ENCODE results near the gene ICE2. TPM values are rescaled to one million over a fixed set of nuclear protein-coding genes. Genes with fewer than 3 reads are reported as not detected.
A peak's percentile ranks its signal among the peaks of the same experiment; 100 is the strongest.

Gene ICE2
- total RNA-seq, 5 donors from 2014 or later (not counting 1 experiment from before 2014, with no cell fraction given): 47.4 to 68.7 (median 52.4) TPM

GRCh38 chr15:60518511-60518910, 39.6 kb upstream of the ICE2 start:
- ATAC-seq (replicated peaks in 1 of 4) (no peak), DNase-seq (no peak)
- H3K4me3 ChIP-seq (ENCODE audit: control insufficient read depth in 1 of 2, extremely low read depth in 1 of 2, low read length in 1 of 2): no peak overlapping the region
- 92% methylated on average over 4 of the region's 8 CpGs for WGBS (ENCODE audit: insufficient coverage)
- no peaks in the 10 kb centered on the region for H3K9me3 Mint-ChIP-seq
- no peaks in the 10 kb centered on the region for H3K27me3 Mint-ChIP-seq
- peaks cover 39 to 62% (median 57%) of the 10 kb centered on the region in 3 donors for H3K4me1 Mint-ChIP-seq
- no peaks in the 10 kb centered on the region for H3K9me3 ChIP-seq
- no peaks in the 10 kb centered on the region for H3K27me3 ChIP-seq (replicated peaks in 1 of 2; ENCODE audit: control insufficient read depth in 2 of 2, extremely low read depth in 1 of 2, insufficient read depth in 2 of 2, low read length in 1 of 2)
- CTCF ChIA-PET: interaction anchor here in 1 of 2 donors (2.4 kb wide), 1 partner anchor 10 kb away, joined by 9 read pairs; no protein-coding TSS in a partner anchor
- POLR2A ChIA-PET: interaction anchor here in 1 of 2 donors (1.0 kb wide), 1 partner anchor 18 kb away, joined by 3 read pairs; no protein-coding TSS in a partner anchor
- peaks cover 4 to 7% of the 10 kb centered on the region in 2 experiments for H3K4me1 ChIP-seq (ENCODE audit: control insufficient read depth in 1 of 2, extremely low read depth in 1 of 2, insufficient read depth in 2 of 2, low read length in 2 of 2)
- peak overlapping the region; percentile 60 to 69 for H3K27ac Mint-ChIP-seq
- peaks cover 52% of the 10 kb centered on the region for H3K36me3 Mint-ChIP-seq
- no peak overlapping the region for H3K27ac ChIP-seq (ENCODE audit: low read length)
- peaks cover 0 to 44% of the 10 kb centered on the region in 2 donors for H3K36me3 ChIP-seq (ENCODE audit: control insufficient read depth in 2 of 2, extremely low read depth in 1 of 2, insufficient read depth in 1 of 2, low read length in 1 of 2)
- H3K4me3 Mint-ChIP-seq: no peak overlapping the region

GRCh38 chr15:60514261-60514881, 35.4 kb upstream of the ICE2 start:
- Histone ChIP-seq H3K9me3 (no peaks in the 10 kb centered on the region), H3K27me3 (replicated peaks in 1 of 2; ENCODE audit: control insufficient read depth in 2 of 2, extremely low read depth in 1 of 2, insufficient read depth in 2 of 2, low read length in 1 of 2) (no peaks in the 10 kb centered on the region), H3K27ac (ENCODE audit: low read length) (no peak overlapping the region), H3K4me1 (ENCODE audit: control insufficient read depth in 1 of 2, extremely low read depth in 1 of 2, insufficient read depth in 2 of 2, low read length in 2 of 2) (peaks cover 0 to 15% of the 10 kb centered on the region in 2 experiments), H3K36me3 (ENCODE audit: control insufficient read depth in 2 of 2, extremely low read depth in 1 of 2, insufficient read depth in 1 of 2, low read length in 1 of 2) (peaks cover 4 to 75% of the 10 kb centered on the region in 2 donors), H3K4me3 (ENCODE audit: control insufficient read depth in 1 of 2, extremely low read depth in 1 of 2, low read length in 1 of 2) (no peak overlapping the region)
- H3K36me3 Mint-ChIP-seq: peaks cover 53% of the 10 kb centered on the region
- 92% methylated on average over 10 of the region's 12 CpGs for WGBS (ENCODE audit: insufficient coverage)
- DNase-seq (no peak), ATAC-seq (replicated peaks in 1 of 4) (no peak)
- H3K27me3 Mint-ChIP-seq: no peaks in the 10 kb centered on the region
- ChIA-PET CTCF (interaction anchor here in 1 of 2 donors (1.1 kb wide), 1 partner anchor 12 kb away, joined by 3 read pairs; no protein-coding TSS in a partner anchor), POLR2A (no interaction called here)
- H3K4me1 Mint-ChIP-seq: peaks cover 54 to 66% (median 64%) of the 10 kb centered on the region in 3 donors
- peak overlapping the region in 1 of 2 donors; percentile 16 for H3K27ac Mint-ChIP-seq
- H3K4me3 Mint-ChIP-seq: no peak overlapping the region
- no peaks in the 10 kb centered on the region for H3K9me3 Mint-ChIP-seq

GRCh38 chr15:60513676-60514075, 34.7 kb upstream of the ICE2 start:
- no peak overlapping the region for H3K4me3 ChIP-seq (ENCODE audit: control insufficient read depth in 1 of 2, extremely low read depth in 1 of 2, low read length in 1 of 2)
- no peaks in the 10 kb centered on the region for H3K9me3 ChIP-seq
- peaks cover 53 to 70% (median 67%) of the 10 kb centered on the region in 3 donors for H3K4me1 Mint-ChIP-seq
- ChIA-PET CTCF (interaction anchor here in 1 of 2 donors (1.1 kb wide), 1 partner anchor 12 kb away, joined by 3 read pairs; no protein-coding TSS in a partner anchor), POLR2A (no interaction called here)
- H3K27me3 Mint-ChIP-seq: no peaks in the 10 kb centered on the region
- H3K9me3 Mint-ChIP-seq: no peaks in the 10 kb centered on the region
- peaks cover 4 to 73% of the 10 kb centered on the region in 2 donors for H3K36me3 ChIP-seq (ENCODE audit: control insufficient read depth in 2 of 2, extremely low read depth in 1 of 2, insufficient read depth in 1 of 2, low read length in 1 of 2)
- no CpG with 5 or more reads among the region's 7 CpGs for WGBS (ENCODE audit: insufficient coverage)
- no peak overlapping the region for H3K4me3 Mint-ChIP-seq
- H3K27me3 ChIP-seq (replicated peaks in 1 of 2; ENCODE audit: control insufficient read depth in 2 of 2, extremely low read depth in 1 of 2, insufficient read depth in 2 of 2, low read length in 1 of 2): no peaks in the 10 kb centered on the region
- DNase-seq: no peak
- H3K4me1 ChIP-seq (ENCODE audit: control insufficient read depth in 1 of 2, extremely low read depth in 1 of 2, insufficient read depth in 2 of 2, low read length in 2 of 2): peaks cover 0 to 15% of the 10 kb centered on the region in 2 experiments
- H3K27ac Mint-ChIP-seq: peak overlapping the region in 1 of 2 donors; percentile 17
- H3K36me3 Mint-ChIP-seq: peaks cover 53% of the 10 kb centered on the region
- no peak overlapping the region for H3K27ac ChIP-seq (ENCODE audit: low read length)
- no peak for ATAC-seq (replicated peaks in 1 of 4)

GRCh38 chr15:60512937-60513336, 34.0 kb upstream of the ICE2 start:
- H3K4me3 ChIP-seq (ENCODE audit: control insufficient read depth in 1 of 2, extremely low read depth in 1 of 2, low read length in 1 of 2): no peak overlapping the region
- H3K36me3 ChIP-seq (ENCODE audit: control insufficient read depth in 2 of 2, extremely low read depth in 1 of 2, insufficient read depth in 1 of 2, low read length in 1 of 2): peaks cover 4 to 71% of the 10 kb centered on the region in 2 donors
- no peaks in the 10 kb centered on the region for H3K27me3 ChIP-seq (replicated peaks in 1 of 2; ENCODE audit: control insufficient read depth in 2 of 2, extremely low read depth in 1 of 2, insufficient read depth in 2 of 2, low read length in 1 of 2)
- H3K9me3 ChIP-seq: no peaks in the 10 kb centered on the region
- H3K4me1 ChIP-seq (ENCODE audit: control insufficient read depth in 1 of 2, extremely low read depth in 1 of 2, insufficient read depth in 2 of 2, low read length in 2 of 2): peaks cover 0 to 18% of the 10 kb centered on the region in 2 experiments
- H3K36me3 Mint-ChIP-seq: peaks cover 48% of the 10 kb centered on the region
- DNase-seq: no peak
- no peaks in the 10 kb centered on the region for H3K27me3 Mint-ChIP-seq
- no peaks in the 10 kb centered on the region for H3K9me3 Mint-ChIP-seq
- WGBS (ENCODE audit: insufficient coverage): 88% methylated on average over 2 of the region's 4 CpGs
- POLR2A ChIA-PET: interaction anchor here (0.6 kb wide), 2 partner anchors 16 to 64 kb away, joined by 3 read pairs; no protein-coding TSS in a partner anchor
- peak overlapping the region; percentile 55 to 73 for H3K27ac Mint-ChIP-seq
- H3K4me1 Mint-ChIP-seq: peaks cover 52 to 70% (median 67%) of the 10 kb centered on the region in 3 donors
- H3K4me3 Mint-ChIP-seq: no peak overlapping the region
- CTCF ChIA-PET: interaction anchor here (0.8 to 3.7 kb wide), 2 partner anchors 7 to 392 kb away, joined by 3 to 19 read pairs; no protein-coding TSS in a partner anchor
- no peak for ATAC-seq (replicated peaks in 1 of 4)
- H3K27ac ChIP-seq (ENCODE audit: low read length): peak overlapping the region; percentile 15

DNA sequence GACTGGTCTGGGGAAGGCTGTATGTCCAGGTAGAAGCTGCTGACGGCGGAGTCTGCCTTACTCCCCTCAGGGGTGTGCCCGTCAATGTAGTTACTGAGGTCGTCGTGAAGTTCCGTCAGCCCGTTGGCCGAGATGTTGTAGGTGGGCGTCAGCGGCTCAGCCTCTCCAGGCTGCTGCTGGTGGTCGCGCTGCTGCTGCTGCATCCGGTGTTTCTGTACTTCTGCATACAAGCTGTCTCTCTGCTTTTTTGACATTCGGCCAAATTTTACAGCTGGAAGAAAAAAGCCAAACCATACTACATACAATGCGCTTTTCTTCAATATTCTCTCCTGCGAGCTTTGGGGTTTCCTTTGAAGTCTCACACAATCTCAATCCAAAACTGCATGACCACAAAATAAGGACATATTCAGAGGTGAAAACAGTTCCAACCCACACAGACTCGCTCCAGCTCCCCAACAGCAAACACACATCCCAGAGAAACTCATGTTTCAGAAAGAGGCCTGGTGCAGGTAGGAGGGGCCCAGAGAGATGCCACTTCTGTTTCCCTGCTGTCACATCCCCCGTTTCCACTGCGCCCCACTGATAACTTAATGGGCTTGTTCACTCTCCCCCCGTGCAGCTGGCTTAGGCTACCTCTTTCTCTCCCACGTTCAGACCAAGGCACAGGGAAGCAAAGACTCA, 32.5 kb upstream of the ICE2 start:
- WGBS (ENCODE audit: insufficient coverage): 71% methylated on average over 20 of the region's 21 CpGs
- Histone ChIP-seq H3K36me3 (ENCODE audit: control insufficient read depth in 2 of 2, extremely low read depth in 1 of 2, insufficient read depth in 1 of 2, low read length in 1 of 2) (peaks cover 4 to 78% of the 10 kb centered on the region in 2 donors), H3K4me3 (ENCODE audit: control insufficient read depth in 1 of 2, extremely low read depth in 1 of 2, low read length in 1 of 2) (no peak overlapping the region), H3K4me1 (ENCODE audit: control insufficient read depth in 1 of 2, extremely low read depth in 1 of 2, insufficient read depth in 2 of 2, low read length in 2 of 2) (peaks cover 0 to 20% of the 10 kb centered on the region in 2 experiments), H3K9me3 (no peaks in the 10 kb centered on the region), H3K27me3 (replicated peaks in 1 of 2; ENCODE audit: control insufficient read depth in 2 of 2, extremely low read depth in 1 of 2, insufficient read depth in 2 of 2, low read length in 1 of 2) (no peaks in the 10 kb centered on the region), H3K27ac (ENCODE audit: low read length) (peak overlapping the region; percentile 26)
- H3K27ac Mint-ChIP-seq: peak overlapping the region; percentile 79 to 87
- peak in 14 of 35 experiments; percentile 5 to 48 (median 18) for DNase-seq
- H3K4me3 Mint-ChIP-seq: peak overlapping the region in 1 of 3 donors; percentile 34
- peak; percentile 13 to 58 (median 38) for ATAC-seq (replicated peaks in 1 of 4)
- no peaks in the 10 kb centered on the region for H3K27me3 Mint-ChIP-seq
- no peaks in the 10 kb centered on the region for H3K9me3 Mint-ChIP-seq
- ChIA-PET POLR2A (interaction anchor here in 1 of 2 donors (0.8 kb wide), 1 partner anchor 9 kb away, joined by 3 read pairs; no protein-coding TSS in a partner anchor), CTCF (interaction anchor here (0.6 to 3.7 kb wide), 4 partner anchors 9 to 405 kb away, joined by 4 to 19 read pairs (median 5); no protein-coding TSS in a partner anchor)
- peaks cover 58 to 71% (median 71%) of the 10 kb centered on the region in 3 donors for H3K4me1 Mint-ChIP-seq
- H3K36me3 Mint-ChIP-seq: peaks cover 52% of the 10 kb centered on the region

DNA sequence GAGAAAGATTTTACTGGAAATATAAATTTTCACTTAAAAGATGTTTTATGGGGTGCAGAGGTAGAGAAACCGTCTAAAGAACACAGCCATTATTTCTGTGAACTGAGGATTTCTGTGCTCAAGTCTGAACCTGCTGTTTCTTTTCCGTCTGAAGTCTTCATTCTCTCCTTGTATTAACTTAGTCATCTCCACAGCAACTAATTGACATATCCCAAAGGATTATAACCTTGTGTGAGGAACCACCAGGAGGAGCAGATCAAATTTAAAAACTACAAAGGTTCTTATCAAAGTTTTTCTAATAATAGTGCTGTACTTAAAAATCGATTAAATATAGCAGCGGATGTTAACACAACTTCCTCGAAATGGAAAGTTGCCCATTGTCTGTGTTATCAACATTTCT, 31.1 kb upstream of the ICE2 start:
- Mint-ChIP-seq H3K36me3 (peaks cover 63% of the 10 kb centered on the region), H3K27me3 (no peaks in the 10 kb centered on the region), H3K4me1 (peaks cover 63 to 71% (median 70%) of the 10 kb centered on the region in 3 donors), H3K4me3 (no peak overlapping the region), H3K27ac (peak overlapping the region; percentile 62 to 84), H3K9me3 (no peaks in the 10 kb centered on the region)
- Histone ChIP-seq H3K36me3 (ENCODE audit: control insufficient read depth in 2 of 2, extremely low read depth in 1 of 2, insufficient read depth in 1 of 2, low read length in 1 of 2) (peaks cover 4 to 83% of the 10 kb centered on the region in 2 donors), H3K4me3 (ENCODE audit: control insufficient read depth in 1 of 2, extremely low read depth in 1 of 2, low read length in 1 of 2) (no peak overlapping the region), H3K4me1 (ENCODE audit: control insufficient read depth in 1 of 2, extremely low read depth in 1 of 2, insufficient read depth in 2 of 2, low read length in 2 of 2) (peaks cover 0 to 20% of the 10 kb centered on the region in 2 experiments), H3K27me3 (replicated peaks in 1 of 2; ENCODE audit: control insufficient read depth in 2 of 2, extremely low read depth in 1 of 2, insufficient read depth in 2 of 2, low read length in 1 of 2) (no peaks in the 10 kb centered on the region), H3K9me3 (no peaks in the 10 kb centered on the region), H3K27ac (ENCODE audit: low read length) (no peak overlapping the region)
- no peak for ATAC-seq (replicated peaks in 1 of 4)
- CTCF ChIA-PET: interaction anchor here (0.6 to 3.7 kb wide), 3 partner anchors 10 to 407 kb away, joined by 3 to 19 read pairs (median 7); no protein-coding TSS in a partner anchor
- POLR2A ChIA-PET: interaction anchor here in 1 of 2 donors (0.6 to 0.7 kb wide), 3 partner anchors 21 to 39 kb away, joined by 3 to 5 read pairs (median 3); partner anchors contain the start of gene ICE2
- no peak for DNase-seq
- no CpG with 5 or more reads among the region's 5 CpGs for WGBS (ENCODE audit: insufficient coverage)

Data from T-cell (primary cell).